HS-5 (cell line): ENCODE data around the gene TPO.

ENCODE experiments used
- DNase-seq: peaks from one replicate; pipeline ENCODE4 v3.0.0-alpha.2; 2012; ENCODE audit warnings: low read depth

The TPO gene

DNA sequence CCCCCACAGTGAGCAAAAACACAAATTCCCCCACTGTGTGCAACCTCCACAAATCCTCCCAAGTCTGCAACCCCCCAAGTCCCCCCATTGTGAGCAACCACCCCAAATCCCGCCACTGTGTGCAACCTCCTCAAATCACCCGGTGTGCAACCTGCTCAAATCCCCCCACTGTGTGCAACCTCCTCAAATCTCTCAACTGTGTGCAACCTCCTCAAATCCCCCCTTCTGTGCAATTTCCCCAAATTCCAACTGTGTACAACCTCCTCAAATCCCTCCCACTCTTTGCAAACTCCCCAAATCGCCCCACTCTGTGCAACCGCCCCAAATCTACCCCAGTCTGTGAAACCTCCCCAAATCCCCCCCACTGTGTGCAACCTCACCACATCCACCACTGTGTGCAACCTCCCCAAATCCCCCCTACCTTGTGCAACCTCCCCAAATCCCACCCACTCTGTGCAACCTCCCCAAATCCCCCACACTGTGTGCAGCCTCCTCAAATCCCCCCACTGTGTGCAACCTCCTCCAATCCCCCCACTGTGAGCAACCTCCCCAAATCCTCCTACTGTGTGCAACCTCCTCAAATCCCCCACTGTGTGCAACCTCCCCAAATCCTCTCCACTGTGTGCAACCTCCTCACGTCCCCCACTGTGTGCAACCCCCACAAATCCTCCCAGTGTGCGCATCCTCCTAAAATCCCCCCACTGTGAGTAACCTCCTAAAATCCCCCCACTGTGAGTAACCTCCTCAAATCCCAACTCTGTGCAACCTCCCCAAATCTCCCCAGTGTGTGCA lies 115.2 kb downstream of the TPO start:
- no peak for DNase-seq

DNA sequence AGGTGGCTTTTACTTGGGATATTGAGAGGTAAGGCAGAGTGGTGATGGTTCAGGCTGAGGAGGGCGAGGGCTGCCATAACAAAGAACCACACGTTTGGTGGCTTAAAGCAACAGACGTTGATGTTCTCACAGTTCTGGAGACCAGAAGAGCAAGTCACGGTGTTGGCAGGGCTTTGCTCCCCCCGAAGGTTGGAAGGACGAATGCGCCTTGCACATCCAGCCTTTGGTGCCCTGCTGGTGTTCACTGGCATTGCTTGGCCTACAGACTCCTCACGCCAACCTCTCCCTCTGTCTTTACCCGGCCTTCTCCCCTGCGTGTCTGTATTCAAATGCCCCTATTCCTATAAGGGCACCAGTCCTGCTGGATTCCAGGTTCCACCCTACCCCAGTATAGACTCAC lies 125.4 kb downstream of the TPO start:
- no peak for DNase-seq

DNA sequence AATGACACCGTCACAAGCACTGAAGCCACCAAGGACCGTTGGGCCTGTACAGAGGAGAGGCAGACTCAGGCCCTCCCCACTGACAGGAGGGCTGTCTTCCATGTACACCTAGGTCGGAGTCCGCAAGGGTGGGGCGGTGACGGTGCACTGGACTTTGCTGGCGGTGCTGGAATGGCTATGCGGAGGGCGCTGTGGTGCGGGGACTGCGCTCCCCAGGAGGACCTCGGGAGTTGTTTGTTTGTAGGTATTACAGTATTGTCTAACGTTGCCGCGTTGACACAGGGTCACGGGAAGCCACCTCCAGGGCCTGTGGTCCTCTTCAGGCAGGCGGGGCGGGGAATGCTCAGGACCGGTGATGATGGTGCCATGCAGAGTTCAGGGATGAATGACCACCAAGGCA lies 126.2 kb downstream of the TPO start:
- no peak for DNase-seq

- DNase-seq, result no peak
These were observed 126.7 kb downstream of the TPO start for GRCh38 chr2:1539973-1540372.

DNA sequence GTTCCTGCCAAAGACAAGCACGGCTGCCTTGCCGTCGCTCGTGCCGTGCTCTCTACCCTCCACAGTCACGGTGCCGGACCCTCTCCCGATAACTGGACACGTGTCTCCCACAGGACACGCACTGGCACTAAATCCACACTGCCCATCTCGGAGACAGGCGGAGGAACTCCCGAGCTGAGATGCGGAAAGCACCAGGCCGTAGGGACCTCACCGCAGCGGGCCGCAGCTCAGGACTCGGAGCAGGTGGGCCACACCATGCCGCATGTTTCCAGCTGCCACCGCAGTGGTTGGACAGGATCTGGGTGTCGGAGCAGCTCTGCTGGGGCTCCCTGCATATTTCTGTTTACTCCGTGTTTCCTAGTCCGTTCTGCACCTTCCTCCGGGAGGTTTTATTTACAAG lies 127.2 kb downstream of the TPO start:
- DNase-seq, result no peak

- DNase-seq, result no peak
These were observed 127.8 kb downstream of the TPO start for GRCh38 chr2:1541040-1541439.

DNA sequence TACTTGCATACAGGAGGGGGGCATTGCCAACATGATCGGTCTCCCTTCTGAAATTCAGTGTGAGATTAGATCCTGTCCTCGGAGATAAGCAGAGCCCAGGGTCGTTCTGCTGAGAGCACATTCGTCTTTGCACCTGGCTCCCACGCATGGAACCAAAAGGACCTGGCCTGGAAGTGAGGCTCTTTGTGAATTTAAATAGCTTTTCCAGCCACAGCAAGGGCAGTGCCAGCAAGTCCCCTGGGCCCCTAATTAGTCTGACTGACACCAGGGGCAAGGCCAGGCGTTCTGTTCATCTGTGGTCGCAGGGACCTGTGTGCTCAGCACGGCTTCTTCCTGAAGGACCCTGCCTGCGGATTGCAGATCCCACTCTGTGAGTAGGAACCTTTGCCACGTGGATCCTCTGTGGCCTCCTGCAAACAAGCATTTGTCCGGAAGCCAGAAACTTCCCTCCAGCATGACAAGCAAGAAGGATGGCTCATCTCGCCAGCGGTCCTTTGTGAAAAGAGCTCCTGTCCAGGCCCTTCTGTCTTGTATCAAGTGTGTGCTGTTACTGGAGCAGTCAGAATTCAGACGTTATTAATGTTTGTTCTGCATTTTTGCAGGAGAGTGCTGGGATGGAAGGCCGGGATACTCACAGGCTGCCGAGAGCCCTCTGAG lies 128.7 kb downstream of the TPO start:
- no peak for DNase-seq

- DNase-seq, result no peak
These were observed 129.7 kb downstream of the TPO start for GRCh38 chr2:1542971-1543370.

DNA sequence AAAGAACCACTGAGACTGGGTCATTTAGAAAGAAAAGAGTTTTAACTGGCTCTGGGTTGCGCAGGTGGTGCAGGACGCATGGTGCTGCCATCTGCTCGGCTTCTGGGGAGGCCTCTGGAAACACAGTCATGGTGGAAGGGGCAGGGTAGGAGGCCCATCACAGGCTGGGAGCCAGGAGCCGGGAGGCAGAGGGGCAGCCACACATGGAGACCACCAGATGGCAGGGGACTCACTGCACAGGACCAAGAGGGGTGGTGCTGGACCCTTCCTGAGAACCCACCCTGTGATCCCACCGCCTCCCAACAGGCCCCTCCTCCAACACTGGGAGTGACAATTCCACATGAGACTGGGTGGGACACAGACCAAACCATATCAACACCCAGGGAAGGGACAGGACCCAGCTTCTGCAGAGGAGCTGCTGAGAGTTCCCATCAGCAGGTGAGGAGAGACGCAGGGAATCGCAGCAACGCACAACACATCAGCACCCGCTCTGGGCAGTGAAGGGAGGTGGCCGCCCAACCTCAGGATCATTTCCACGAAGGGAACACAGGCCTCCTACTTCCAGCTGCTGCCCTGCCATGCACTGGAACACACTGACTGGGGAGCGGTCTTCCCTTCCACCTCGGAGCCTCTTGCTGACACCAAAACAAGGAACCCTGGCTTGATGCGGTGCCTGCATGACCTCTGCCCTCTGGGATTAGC lies 130.7 kb downstream of the TPO start:
- DNase-seq, result no peak

DNA sequence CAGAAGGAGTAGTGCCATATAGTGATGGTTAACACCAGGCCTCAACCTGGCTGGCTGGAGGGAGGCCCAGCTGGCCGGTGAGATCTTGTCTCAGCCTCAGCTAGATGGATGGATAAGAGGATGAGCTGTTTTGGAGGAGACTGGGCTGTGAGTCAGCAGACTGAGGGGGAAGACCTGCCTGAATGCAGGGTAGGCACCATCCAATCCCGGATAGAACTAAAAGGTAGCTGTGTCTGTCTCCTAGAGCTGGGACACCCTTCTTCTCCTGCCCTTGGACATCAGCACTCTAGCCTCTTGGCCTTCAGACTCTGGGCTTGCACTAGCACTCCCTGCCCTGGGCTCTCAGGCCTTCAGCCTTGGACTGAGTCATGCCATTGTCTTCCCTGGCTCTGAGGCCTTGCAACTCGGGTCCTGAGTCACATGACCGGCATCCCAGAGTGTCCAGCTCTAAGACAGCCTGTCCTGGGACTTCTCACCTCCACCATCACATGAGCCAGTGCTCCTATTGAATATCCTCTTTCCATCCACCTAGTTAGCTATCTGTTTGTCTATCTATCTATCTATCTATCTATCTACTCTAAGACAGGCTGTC lies 131.3 kb downstream of the TPO start:
- no peak for DNase-seq

DNA sequence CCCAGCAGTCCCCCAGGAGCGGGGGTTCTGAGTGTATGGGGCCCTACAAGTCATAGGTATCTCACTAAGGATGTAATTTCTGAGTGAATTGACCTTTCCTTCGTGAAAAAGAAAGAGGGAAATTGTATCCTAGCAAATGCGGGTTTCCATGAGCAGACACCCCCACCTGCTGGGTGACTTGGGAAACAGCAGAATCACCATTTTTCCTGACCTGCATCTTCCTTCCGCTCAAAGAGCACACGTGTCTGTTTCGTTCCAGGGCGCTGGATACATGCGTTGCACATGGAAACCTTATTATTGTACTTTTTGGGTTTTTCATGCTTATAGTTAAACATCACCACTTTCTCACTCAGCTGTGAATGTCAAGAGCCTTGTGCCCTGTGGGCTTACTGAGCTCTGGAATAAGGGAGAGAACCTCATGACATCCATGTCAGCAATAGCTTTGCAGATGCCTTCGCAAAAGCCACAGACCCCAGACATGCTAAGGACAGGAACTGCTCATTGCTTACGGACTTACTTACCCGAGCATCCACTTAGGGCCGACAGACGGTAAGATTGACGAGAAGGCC lies 132.8 kb downstream of the TPO start:
- DNase-seq, result no peak

DNA sequence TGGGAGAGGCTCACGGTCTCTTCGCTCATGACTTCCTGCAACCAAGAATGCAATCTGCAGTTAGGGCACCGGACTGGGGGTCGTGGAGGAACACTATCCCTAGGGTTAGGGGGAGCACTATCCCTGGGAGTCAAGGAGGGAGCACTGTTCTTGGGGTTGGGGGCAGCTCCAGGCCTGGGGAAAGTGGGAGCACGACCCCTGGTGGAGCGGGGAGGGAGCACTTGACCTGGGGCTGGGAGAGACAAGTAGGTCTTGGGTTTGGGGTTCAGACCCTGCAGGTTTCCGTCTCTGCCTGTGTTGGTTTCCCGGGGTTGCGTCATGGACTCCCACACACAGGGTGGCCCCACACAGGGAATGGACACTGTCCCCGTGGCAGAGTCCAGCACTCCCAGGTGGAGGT lies 133.6 kb downstream of the TPO start:
- no peak for DNase-seq

- DNase-seq, result no peak
These were observed 135.8 kb downstream of the TPO start for GRCh38 chr2:1548910-1549673.

- DNase-seq, result no peak
These were observed 136.8 kb downstream of the TPO start for GRCh38 chr2:1550076-1550475.

DNA sequence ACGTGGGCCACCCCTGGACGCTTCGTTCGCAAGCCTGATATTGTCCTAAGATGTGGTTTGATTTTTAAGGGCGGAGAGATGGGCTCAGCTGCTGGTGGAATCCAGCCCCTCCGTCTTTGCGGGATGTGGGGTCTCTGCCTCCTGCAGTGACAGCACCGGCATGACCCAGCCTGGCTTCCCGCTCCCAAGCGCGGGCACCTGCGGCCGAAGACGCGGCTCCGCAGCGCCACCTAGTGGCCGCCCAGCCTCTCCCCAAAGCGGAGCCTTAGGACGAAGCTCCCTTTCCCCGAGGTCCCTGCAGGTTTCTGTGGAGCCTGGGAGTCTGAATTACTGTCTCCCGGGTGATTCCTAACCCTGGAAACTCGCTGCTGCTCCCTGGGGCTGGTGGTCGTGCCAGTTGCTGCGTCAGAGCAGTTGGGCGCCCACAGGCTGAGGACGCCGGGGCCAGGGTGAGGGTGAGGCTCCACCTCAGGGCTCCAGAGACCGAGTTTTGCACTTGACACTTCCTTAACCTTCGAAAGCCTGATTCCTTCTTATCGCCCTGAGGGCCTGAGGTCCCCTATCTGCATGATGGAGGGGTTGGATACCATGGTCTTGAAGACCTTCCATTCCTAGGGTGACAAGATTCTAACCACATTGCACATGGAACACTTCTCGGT lies 137.5 kb downstream of the TPO start:
- no peak for DNase-seq

- DNase-seq, result no peak
These were observed 138.6 kb downstream of the TPO start for GRCh38 chr2:1551905-1552304.

DNA sequence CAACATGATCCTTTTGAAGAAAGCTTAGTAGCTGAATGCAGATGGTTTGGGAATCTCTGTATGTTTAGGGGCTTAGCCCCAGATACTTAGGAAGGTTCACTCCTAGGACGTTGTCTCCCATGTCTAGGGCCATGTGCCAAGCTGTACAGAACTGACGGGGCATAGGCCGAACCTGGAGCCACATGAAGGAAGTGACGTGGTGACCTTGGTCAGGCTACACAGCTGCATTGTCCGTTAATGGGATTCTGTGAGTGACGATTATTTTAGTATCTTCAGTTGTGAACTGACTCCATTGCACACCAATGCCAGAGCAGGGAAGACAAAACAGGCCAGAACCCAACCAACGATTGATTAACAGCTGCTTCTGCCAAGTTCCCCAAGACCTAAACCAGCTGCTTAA lies 139.3 kb downstream of the TPO start:
- DNase-seq, result no peak

GRCh38 chr2:1553671-1554295 lies 140.5 kb downstream of the TPO start:
- peak; percentile 81 for DNase-seq

DNA sequence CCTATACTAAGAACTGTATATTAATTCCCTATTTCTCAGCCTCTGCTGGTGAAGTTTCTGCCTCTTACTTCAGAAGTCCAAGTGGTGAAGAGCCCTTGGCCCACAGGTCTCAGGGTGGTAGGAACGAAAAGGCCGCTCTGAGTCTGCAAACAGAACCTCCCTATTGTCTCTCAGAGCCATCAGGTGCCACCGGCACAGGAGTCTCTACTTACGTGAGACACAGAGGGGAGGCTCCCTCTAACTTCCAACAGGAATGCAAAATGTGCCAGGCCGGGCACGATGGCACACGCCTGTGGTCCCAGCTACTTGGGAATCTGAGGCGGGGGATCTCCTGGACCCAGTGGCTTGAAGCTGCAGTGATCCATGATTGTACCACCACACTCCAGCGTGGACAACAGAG lies 143.0 kb downstream of the TPO start:
- no peak for DNase-seq

DNA sequence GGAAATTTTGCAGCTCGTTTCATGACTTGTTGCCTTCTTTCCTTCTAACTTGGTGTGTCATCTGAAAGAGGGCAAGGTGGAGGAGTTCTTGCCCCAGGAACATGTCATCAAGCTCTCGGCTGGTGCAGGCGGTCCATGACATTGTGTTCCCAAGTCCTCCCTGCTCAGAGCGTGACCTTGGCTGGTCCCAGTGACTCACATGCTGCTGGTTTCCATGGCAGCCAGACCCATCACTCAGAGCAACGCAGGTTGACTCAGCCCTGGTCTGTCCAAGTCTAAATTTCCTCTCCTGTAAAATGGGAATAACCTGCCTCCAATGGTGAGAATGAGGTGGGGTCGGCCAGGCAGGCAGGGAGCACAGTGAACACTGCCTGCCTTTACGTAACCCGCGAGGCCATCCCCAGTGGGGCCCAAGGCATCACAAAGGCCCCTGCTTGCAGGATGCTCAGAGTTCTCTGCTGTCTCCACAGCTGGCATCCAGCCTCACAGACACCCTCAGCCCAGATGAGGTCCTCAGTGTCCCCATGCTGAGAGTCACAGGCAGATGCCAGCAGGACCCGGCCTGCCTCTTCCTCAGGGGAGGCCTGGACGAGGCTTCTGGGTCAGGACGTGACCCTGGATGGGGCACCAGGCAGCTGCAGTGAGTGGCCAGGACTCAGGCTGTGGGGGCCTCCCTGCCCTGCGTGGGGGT lies 143.7 kb downstream of the TPO start:
- no peak for DNase-seq
